ENCODE data around the gene SRP68.

DNA sequence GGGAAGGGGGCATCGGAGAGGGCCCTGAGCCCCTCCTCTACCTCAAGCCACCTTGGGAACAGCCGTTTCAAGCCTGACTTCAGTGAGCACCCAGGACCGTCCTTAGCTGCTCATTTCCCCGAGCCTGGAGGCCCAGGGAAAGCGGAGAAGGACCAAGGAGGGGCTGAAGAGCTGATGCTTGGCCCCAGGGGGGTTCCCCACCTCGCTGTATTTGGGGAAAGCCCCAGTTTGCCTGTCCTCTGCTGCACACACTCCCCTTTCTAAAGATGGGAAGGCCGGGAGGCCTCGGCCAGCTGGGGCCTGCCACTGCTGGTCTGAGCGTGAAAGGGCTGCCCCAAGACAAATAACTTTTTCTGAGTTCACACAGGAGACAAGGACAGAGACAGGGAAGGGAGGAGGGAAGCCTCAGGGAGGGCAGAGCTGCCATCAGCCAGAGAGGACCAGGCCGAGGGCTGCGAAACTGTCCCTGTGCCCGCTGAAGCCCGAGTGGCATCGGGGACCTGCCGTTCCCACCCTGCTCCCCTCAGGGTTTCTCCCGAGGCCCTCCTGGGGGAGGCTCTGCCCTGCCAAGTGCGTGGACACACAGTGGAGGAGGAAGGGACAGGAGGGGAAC, 18.3 kb upstream of the SRP68 start:
- TF ChIP-seq POLR2AphosphoS5 (IDR thresholded peaks at IDR 0.05; ENCODE audit: low read depth, low read length) (no peak), TAF1 (IDR thresholded peaks at IDR 0.05; ENCODE audit: borderline replicate concordance, insufficient read depth, low read length) (no peak), SIN3A (IDR thresholded peaks at IDR 0.05; ENCODE audit: borderline replicate concordance, insufficient read depth, low read length) (no peak)
- TF ChIP-seq, protein P1, sequence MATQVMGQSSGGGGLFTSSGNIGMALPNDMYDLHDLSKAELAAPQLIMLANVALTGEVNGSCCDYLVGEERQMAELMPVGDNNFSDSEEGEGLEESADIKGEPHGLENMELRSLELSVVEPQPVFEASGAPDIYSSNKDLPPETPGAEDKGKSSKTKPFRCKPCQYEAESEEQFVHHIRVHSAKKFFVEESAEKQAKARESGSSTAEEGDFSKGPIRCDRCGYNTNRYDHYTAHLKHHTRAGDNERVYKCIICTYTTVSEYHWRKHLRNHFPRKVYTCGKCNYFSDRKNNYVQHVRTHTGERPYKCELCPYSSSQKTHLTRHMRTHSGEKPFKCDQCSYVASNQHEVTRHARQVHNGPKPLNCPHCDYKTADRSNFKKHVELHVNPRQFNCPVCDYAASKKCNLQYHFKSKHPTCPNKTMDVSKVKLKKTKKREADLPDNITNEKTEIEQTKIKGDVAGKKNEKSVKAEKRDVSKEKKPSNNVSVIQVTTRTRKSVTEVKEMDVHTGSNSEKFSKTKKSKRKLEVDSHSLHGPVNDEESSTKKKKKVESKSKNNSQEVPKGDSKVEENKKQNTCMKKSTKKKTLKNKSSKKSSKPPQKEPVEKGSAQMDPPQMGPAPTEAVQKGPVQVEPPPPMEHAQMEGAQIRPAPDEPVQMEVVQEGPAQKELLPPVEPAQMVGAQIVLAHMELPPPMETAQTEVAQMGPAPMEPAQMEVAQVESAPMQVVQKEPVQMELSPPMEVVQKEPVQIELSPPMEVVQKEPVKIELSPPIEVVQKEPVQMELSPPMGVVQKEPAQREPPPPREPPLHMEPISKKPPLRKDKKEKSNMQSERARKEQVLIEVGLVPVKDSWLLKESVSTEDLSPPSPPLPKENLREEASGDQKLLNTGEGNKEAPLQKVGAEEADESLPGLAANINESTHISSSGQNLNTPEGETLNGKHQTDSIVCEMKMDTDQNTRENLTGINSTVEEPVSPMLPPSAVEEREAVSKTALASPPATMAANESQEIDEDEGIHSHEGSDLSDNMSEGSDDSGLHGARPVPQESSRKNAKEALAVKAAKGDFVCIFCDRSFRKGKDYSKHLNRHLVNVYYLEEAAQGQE (IDR thresholded peaks at IDR 0.05; ENCODE audit: insufficient read depth in 1 of 2, low read depth in 2 of 2, low read length in 2 of 2), result no peak
